Measurements from ENCODE around the gene C1orf35. TPM values are rescaled to one million over a fixed set of nuclear protein-coding genes. Genes with fewer than 3 reads are reported as not detected.

The C1orf35 gene
- total and polyA plus RNA-seq, 2 of the 8 experiments (the other 6 are each of a cell fraction or from before 2014, with no cell fraction given): 18.6 to 19.9 TPM

DNA sequence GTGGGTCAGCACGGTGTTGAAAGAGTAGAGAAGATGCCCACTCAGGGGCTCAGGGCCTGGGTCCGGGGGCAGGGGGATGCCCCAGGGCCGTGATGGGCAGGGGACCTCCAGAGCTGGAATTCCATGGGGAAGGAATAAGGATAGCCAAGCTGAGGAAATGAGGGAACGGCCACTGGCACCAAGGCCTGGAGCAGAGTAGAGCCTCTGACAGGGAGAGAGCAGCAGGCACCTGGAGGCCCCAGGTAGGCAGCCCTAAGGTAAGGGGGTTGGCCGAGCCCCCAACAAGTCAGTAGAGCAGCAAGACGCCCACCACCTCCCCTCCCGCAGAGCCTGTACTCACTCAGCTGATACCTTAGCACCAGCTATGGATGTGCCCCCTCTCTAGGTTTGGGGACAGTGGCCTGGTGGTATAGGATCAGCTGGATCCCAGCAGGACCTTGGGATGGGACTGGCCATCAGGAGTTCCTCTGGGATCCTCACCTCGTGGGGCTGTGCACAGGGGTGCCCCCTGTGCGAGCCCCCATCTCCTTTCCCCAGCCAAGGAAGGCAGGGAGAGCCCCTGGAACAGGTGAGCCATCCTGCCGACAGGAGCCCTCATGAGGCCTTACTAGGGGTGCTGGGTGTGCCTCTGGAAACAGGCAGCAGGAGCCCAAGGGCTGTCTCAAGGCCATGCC is 41.6 kb downstream of the C1orf35 start:
- FAIRE-seq (no peak), DNase-seq (ENCODE audit: low read depth in 1 of 2, low spot score in 2 of 2) (peak in 1 of 2 experiments; percentile 45)
- CTCF ChIA-PET (ENCODE audit: partially characterized antibody): interaction anchor here (0.9 to 14.1 kb wide), 11 partner anchors 11 to 280 kb away, joined by 3 to 197 read pairs (median 3); partner anchors contain the start of gene WNT3A
- H3K4ac ChIP-seq (replicated peaks; ENCODE audit: insufficient read length, low read depth, low read length): no peak overlapping the region
- H3K9ac ChIP-seq (replicated peaks in 1 of 4; ENCODE audit: extremely low read depth in 1 of 4, low read depth in 3 of 4, low read length in 3 of 4): no peak overlapping the region
- no peak overlapping the region for H4K5ac ChIP-seq (ENCODE audit: insufficient read length, low read depth, low read length)
- no peak overlapping the region for H4K91ac ChIP-seq (replicated peaks; ENCODE audit: insufficient read length, low read length)
- H2BK20ac ChIP-seq (ENCODE audit: low read length): no peak overlapping the region
- no peak overlapping the region for H2BK120ac ChIP-seq (replicated peaks; ENCODE audit: low read depth, low read length)
- POLR2A ChIA-PET (ENCODE audit: partially characterized antibody): interaction anchor here (1.7 to 2.0 kb wide), 2 partner anchors 12 to 20 kb away, joined by 4 to 5 read pairs; no protein-coding TSS in a partner anchor
- H3K23ac ChIP-seq (ENCODE audit: insufficient read length): no peak overlapping the region
- no peak overlapping the region for H2BK12ac ChIP-seq (ENCODE audit: low read depth, low read length)
- H2AK5ac ChIP-seq (ENCODE audit: low read depth, low read length): no peak overlapping the region
- no peaks in the 10 kb centered on the region for H3K9me3 ChIP-seq (ENCODE audit: insufficient read depth in 2 of 2, low read depth in 1 of 2, low read length in 1 of 2)
- no peak overlapping the region for H3K27ac ChIP-seq (ENCODE audit: low read depth, low read length)
- whole genome bisulfite sequencing, 2 experiments (ENCODE audit: extremely low coverage in 1 of 2, insufficient coverage in 1 of 2, insufficient read length in 1 of 2, insufficient replicate concordance in 2 of 2, low coverage in 1 of 2, low lambda C conversion rate in 2 of 2, missing lambda C conversion rate in 1 of 2): 85% methylated on average over 10 of the region's 10 CpGs; no CpG with 5 or more reads in 1 of the 2 experiments
- no peaks in the 10 kb centered on the region for H3K79me1 ChIP-seq (ENCODE audit: low read depth, low read length)
- peaks cover 0 to 7% (median 2%) of the 10 kb centered on the region in 4 experiments; a peak in 3 of 7 replicates for H3K4me1 ChIP-seq (replicated peaks in 1 of 4; ENCODE audit: control insufficient read depth in 3 of 4, insufficient read depth in 4 of 4, low read length in 3 of 4)
- no peaks in the 10 kb centered on the region for H3K36me3 ChIP-seq (ENCODE audit: control insufficient read depth in 2 of 4, insufficient read depth in 4 of 4, low read length in 3 of 4)
- no peak overlapping the region for H2BK15ac ChIP-seq (ENCODE audit: low read length)
- no peak overlapping the region for H3K18ac ChIP-seq (ENCODE audit: extremely low read depth, low read length)
- peaks cover 25 to 82% (median 74%) of the 10 kb centered on the region in 4 experiments for H3K27me3 ChIP-seq (replicated peaks in 1 of 4; ENCODE audit: control insufficient read depth in 3 of 4, extremely low read depth in 1 of 4, insufficient read depth in 3 of 4, low read length in 3 of 4)
- H3K23me2 ChIP-seq (ENCODE audit: low read depth, low read length): peaks cover 2% of the 10 kb centered on the region; the same call in 1 of the 2 replicates
- H3K4me3 ChIP-seq (ENCODE audit: extremely low read depth in 1 of 4, insufficient read depth in 2 of 4, low read depth in 3 of 4, low read length in 4 of 4): peak overlapping the region in 2 of 4 experiments; percentile 50 to 74; a peak in 3 of 8 replicates
- H2BK5ac ChIP-seq (ENCODE audit: low read depth, low read length): no peak overlapping the region
- H3K4me2 ChIP-seq (ENCODE audit: insufficient read depth in 1 of 2, low read depth in 2 of 2, low read length in 2 of 2): peak overlapping the region; percentile 65 to 94
- no peaks in the 10 kb centered on the region for H4K20me1 ChIP-seq (replicated peaks in 1 of 2; ENCODE audit: control insufficient read depth in 1 of 2, insufficient read depth in 2 of 2, low read length in 2 of 2)
- no peak overlapping the region for H3K14ac ChIP-seq (ENCODE audit: insufficient read length)
- H3K79me2 ChIP-seq (ENCODE audit: control insufficient read depth in 1 of 2, insufficient read depth in 2 of 2, low read length in 2 of 2): no peaks in the 10 kb centered on the region
- H3K56ac ChIP-seq (replicated peaks; ENCODE audit: insufficient read length, low read depth, low read length): no peak overlapping the region
- no peak overlapping the region for H4K8ac ChIP-seq (ENCODE audit: extremely low read depth, insufficient read depth, low read length)
- TF ChIP-seq TCF12 (IDR thresholded peaks at IDR 0.05; ENCODE audit: low read depth, low read length) (no peak), NANOG (IDR thresholded peaks at IDR 0.05; ENCODE audit: insufficient read depth, low read depth, low read length, poor library complexity, severe bottlenecking) (no peak), SIN3A (conservative IDR thresholded peaks at IDR 0.05 in 1 of 2, IDR thresholded peaks at IDR 0.05 in 1 of 2; ENCODE audit: low read depth in 1 of 2, low read length in 2 of 2) (no peak), POU5F1 (IDR thresholded peaks at IDR 0.05; ENCODE audit: low read depth, low read length) (no peak), TAF7 (optimal IDR thresholded peaks at IDR 0.05; ENCODE audit: borderline replicate concordance, low read depth, low read length) (no peak), SUZ12 (IDR thresholded peaks at IDR 0.05; ENCODE audit: low read length) (no peak), TBP (IDR thresholded peaks at IDR 0.05; ENCODE audit: low read depth, low read length) (no peak), BACH1 (IDR thresholded peaks at IDR 0.05; ENCODE audit: low read length) (no peak), KDM5A (IDR thresholded peaks at IDR 0.05; ENCODE audit: low read length) (no peak), NRF1 (IDR thresholded peaks at IDR 0.05; ENCODE audit: low read depth, low read length) (no peak)
- H2AFZ ChIP-seq (ENCODE audit: low read length): no peak overlapping the region
